Measurements from ENCODE around the gene NTMT2.

The NTMT2 gene

DNA sequence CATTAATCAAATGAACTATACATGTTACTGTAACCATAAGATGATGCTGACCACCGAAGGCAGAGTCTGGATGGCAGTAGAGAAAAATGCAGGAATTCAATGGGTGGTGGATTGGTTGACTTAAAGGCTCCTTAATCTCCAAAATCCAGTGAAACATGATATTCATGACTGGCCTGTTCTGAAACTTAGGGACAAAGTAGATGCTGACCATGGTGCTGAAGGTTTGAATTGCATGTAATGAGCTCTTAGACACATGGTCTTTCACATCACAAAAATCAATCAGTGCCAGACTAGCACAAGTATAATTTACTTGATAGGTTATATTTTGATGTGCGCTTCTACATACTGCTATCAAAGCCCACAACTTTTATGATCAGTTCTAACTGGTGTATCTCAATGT, 30.9 kb upstream of the NTMT2 start:
- intact Hi-C loops (cut with DNase I; ENCODE audit: low total_unique reads): no loop called here
- H3K36me3 ChIP-seq: no peaks in the 10 kb centered on the region
- DNase-seq: no peak
- no peaks in the 10 kb centered on the region for H3K27me3 ChIP-seq
- no peak overlapping the region for H3K27ac ChIP-seq
- TF ChIP-seq, protein P1, sequence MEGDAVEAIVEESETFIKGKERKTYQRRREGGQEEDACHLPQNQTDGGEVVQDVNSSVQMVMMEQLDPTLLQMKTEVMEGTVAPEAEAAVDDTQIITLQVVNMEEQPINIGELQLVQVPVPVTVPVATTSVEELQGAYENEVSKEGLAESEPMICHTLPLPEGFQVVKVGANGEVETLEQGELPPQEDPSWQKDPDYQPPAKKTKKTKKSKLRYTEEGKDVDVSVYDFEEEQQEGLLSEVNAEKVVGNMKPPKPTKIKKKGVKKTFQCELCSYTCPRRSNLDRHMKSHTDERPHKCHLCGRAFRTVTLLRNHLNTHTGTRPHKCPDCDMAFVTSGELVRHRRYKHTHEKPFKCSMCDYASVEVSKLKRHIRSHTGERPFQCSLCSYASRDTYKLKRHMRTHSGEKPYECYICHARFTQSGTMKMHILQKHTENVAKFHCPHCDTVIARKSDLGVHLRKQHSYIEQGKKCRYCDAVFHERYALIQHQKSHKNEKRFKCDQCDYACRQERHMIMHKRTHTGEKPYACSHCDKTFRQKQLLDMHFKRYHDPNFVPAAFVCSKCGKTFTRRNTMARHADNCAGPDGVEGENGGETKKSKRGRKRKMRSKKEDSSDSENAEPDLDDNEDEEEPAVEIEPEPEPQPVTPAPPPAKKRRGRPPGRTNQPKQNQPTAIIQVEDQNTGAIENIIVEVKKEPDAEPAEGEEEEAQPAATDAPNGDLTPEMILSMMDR (IDR thresholded peaks at IDR 0.05): no peak
- H3K4me1 ChIP-seq: no peaks in the 10 kb centered on the region
- H3K4me3 ChIP-seq: no peak overlapping the region
- H3K9me3 ChIP-seq: no peaks in the 10 kb centered on the region

DNA sequence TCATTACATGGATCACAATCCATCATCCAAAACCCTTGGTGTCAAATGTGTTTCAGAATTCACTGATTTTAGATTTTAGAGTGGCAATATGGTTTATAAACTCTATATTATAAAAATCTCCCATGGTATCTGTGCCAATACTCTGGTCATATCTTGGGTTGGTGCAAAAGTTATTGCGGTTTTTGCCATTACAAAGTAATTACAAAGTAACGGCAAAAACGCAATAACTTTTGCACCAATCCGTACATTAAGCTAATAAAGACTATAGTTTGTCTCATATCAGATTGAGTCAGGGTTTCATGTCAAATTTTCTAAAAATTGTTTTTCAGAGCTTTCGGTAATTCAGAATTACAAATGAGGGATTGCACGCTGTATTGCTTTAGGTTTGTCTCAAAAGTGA, 23.4 kb upstream of the NTMT2 start:
- TF ChIP-seq, protein P1 (IDR thresholded peaks at IDR 0.05): no peak
- no peaks in the 10 kb centered on the region for H3K36me3 ChIP-seq
- H3K27ac ChIP-seq: no peak overlapping the region
- DNase-seq: no peak
- H3K4me3 ChIP-seq: no peak overlapping the region
- H3K27me3 ChIP-seq: no peaks in the 10 kb centered on the region
- H3K9me3 ChIP-seq: no peaks in the 10 kb centered on the region
- H3K4me1 ChIP-seq: no peaks in the 10 kb centered on the region
- intact Hi-C loops (cut with DNase I; ENCODE audit: low total_unique reads): no loop called here

DNA sequence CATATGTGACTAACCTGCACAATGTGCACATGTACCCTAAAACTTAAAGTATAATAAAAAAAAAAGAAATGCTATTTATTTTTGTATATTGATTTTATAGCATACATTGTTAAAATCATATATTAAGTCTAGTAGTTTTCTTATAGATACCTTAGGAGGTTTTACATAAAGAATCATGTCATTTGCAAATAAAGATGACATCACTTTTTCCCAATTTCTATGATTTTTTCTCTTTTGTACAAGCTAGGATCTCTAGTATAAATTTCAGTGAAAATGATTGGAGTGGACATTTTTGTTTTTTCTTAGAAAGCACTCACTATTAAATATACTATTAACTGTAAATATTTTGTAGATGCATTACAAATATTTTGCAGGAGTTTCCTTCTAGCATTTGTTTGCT, 20.5 kb upstream of the NTMT2 start:
- intact Hi-C loops (cut with DNase I; ENCODE audit: low total_unique reads): no loop called here
- no peaks in the 10 kb centered on the region for H3K4me1 ChIP-seq
- H3K9me3 ChIP-seq: no peaks in the 10 kb centered on the region
- H3K4me3 ChIP-seq: no peak overlapping the region
- H3K27ac ChIP-seq: no peak overlapping the region
- no peaks in the 10 kb centered on the region for H3K36me3 ChIP-seq
- TF ChIP-seq, protein P1 (IDR thresholded peaks at IDR 0.05): no peak
- no peak for DNase-seq
- H3K27me3 ChIP-seq: no peaks in the 10 kb centered on the region

DNA sequence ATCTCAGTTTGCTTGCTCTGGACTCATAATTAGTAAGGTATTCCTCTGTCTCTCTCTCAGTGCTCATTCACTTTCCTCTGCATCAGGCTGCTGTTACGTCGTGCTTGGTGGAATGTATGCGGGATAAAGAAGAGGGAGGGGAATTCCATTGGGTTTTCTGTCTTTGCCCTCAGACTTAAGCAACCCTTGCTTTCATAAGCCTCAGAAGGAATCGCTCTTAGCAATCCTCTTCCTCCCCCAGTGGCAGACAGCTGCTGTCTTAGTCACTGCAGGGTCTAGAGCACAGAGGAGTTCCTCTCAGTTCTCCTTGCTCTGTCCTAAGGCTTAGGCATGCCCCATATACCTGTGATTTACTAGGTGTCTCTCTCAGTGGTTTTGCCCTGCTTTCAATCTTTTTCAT, 19.1 kb upstream of the NTMT2 start:
- TF ChIP-seq, protein P1 (IDR thresholded peaks at IDR 0.05): no peak
- no peak for DNase-seq
- intact Hi-C loops (cut with DNase I; ENCODE audit: low total_unique reads): no loop called here
- Histone ChIP-seq H3K4me3 (no peak overlapping the region), H3K4me1 (no peaks in the 10 kb centered on the region), H3K27me3 (no peaks in the 10 kb centered on the region), H3K27ac (no peak overlapping the region), H3K36me3 (no peaks in the 10 kb centered on the region), H3K9me3 (no peaks in the 10 kb centered on the region)

DNA sequence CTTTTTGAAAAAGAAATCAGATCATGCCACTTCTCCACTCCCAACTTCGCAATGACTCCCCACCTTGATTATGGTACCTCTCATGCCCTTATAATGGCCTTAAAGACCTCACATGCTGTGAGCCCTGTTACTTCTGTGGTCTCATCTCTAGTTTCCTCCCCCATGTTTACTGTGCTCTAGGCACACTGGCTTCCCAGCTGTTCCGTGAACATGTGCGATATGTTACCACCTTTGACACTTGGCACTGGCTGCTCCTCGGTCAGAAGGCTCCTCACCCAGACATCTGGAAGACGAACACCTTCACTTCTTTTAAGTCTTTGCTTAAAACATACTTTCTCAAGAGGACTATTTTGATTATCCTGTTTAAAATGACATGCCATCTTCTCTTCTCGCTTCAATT, 14.3 kb upstream of the NTMT2 start:
- no peaks in the 10 kb centered on the region for H3K9me3 ChIP-seq
- TF ChIP-seq, protein P1 (IDR thresholded peaks at IDR 0.05): no peak
- peaks cover 0 to 5% (median 0%) of the 10 kb centered on the region in 4 donors for H3K4me1 ChIP-seq
- no peak overlapping the region for H3K4me3 ChIP-seq
- H3K27me3 ChIP-seq: no peaks in the 10 kb centered on the region
- no peak for DNase-seq
- no peak overlapping the region for H3K27ac ChIP-seq
- intact Hi-C loops (cut with DNase I; ENCODE audit: low total_unique reads): no loop called here
- H3K36me3 ChIP-seq: no peaks in the 10 kb centered on the region

DNA sequence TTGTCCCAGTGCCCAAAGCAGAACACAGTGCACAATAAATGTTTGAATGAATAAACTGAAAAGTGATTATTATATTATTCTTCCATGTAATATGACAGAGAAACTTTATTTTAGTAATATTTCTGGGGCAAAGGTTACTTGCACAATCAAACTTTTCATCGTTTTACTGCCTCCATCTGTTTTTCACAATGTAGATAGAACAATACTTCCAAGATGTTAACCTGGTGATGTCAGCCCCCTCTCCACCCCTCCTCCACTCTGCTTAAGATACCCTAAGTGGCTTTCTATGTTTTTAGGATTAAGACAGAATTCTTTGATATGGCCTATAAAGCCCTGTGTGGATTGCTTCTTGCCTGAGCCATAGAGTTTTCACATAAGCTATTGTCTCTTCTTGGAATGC, 13.8 kb upstream of the NTMT2 start:
- Histone ChIP-seq H3K27me3 (no peaks in the 10 kb centered on the region), H3K4me1 (peaks cover 0 to 5% (median 0%) of the 10 kb centered on the region in 4 donors), H3K36me3 (no peaks in the 10 kb centered on the region), H3K27ac (no peak overlapping the region), H3K4me3 (no peak overlapping the region), H3K9me3 (no peaks in the 10 kb centered on the region)
- no peak for DNase-seq
- TF ChIP-seq, protein P1 (IDR thresholded peaks at IDR 0.05): no peak
- intact Hi-C loops (cut with DNase I; ENCODE audit: low total_unique reads): no loop called here
